22Rv1 (cell line): ENCODE data around the gene UCK2.

Source experiments
- CTCF ChIP-seq: fragments of 450-650 bp; IDR thresholded peaks from 2 replicates; pipeline ENCODE4 v1.5.1; 2017; ENCODE audit warnings: mild to moderate bottlenecking
- ZFX ChIP-seq: fragments of 450-650 bp; IDR thresholded peaks from 2 replicates; pipeline ENCODE4 v1.6.1; 2017; ENCODE audit warnings: antibody characterized with exemption, borderline replicate concordance

DNA sequence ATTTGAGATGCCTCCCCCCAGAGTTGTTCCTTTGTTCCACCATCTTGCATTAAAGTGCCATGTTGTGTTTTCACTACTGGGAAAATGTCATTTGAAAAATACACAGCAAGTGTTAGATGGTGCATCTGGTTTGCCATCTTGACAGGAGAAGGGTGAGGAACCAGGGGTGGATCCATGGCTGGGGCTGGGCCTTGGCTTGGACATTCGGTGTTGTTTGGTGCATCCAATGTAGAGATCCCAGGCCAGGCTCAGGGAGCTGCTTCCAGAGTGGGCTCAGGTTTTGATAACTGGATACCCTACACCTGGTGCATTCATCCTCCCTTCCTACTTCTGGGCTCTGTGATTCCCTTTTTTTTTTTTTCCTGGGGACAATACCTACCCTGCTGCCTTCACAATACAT, 103.5 kb downstream of the UCK2 start:
- no peak for TF ChIP-seq CTCF
- TF ChIP-seq ZFX = no peak
